NT2/D1 (cell line): ENCODE results near the gene PDE6G.

ENCODE experiments used
- SUZ12 ChIP-seq: IDR thresholded peaks from 2 replicates; pipeline ENCODE4 v1.6.1; 2011; ENCODE audit not compliant: insufficient read length, insufficient read depth; ENCODE audit errors: extremely low read depth
- YY1 ChIP-seq: IDR thresholded peaks from 2 replicates; pipeline ENCODE4 v1.6.1; 2011; ENCODE audit not compliant: insufficient read length, insufficient read depth
- ZNF274 ChIP-seq: IDR thresholded peaks from 2 replicates; pipeline ENCODE4 v1.6.1; 2011; ENCODE audit warnings: mild to moderate bottlenecking, low read depth, low read length

GRCh38 chr17:81682565-81683207 lies 26.3 kb upstream of the PDE6G start:
- TF ChIP-seq SUZ12 (no peak), YY1 (no peak), ZNF274 (no peak)
